GM12875 (cell line): Measurements from ENCODE around the gene BPIFB6.

Experiments
- H3K4me3 ChIP-seq: one replicate; pipeline ENCODE4 v1.5.1; 2011; ENCODE audit warnings: low read depth, low read length, control low read depth
- TF ChIP-seq, protein P1 (sequence below): IDR thresholded peaks from 2 replicates; pipeline ENCODE4 v1.5.1; 2011; ENCODE audit warnings: low read depth, mild to moderate bottlenecking, control low read depth, inconsistent platforms, low read length, moderate library complexity, borderline replicate concordance; ENCODE audit not compliant: insufficient read depth

Gene BPIFB6

GRCh38 chr20:33002087-33002808 is 29.2 kb upstream of the BPIFB6 start:
- no peak overlapping the region for H3K4me3 ChIP-seq
- TF ChIP-seq, protein P1, sequence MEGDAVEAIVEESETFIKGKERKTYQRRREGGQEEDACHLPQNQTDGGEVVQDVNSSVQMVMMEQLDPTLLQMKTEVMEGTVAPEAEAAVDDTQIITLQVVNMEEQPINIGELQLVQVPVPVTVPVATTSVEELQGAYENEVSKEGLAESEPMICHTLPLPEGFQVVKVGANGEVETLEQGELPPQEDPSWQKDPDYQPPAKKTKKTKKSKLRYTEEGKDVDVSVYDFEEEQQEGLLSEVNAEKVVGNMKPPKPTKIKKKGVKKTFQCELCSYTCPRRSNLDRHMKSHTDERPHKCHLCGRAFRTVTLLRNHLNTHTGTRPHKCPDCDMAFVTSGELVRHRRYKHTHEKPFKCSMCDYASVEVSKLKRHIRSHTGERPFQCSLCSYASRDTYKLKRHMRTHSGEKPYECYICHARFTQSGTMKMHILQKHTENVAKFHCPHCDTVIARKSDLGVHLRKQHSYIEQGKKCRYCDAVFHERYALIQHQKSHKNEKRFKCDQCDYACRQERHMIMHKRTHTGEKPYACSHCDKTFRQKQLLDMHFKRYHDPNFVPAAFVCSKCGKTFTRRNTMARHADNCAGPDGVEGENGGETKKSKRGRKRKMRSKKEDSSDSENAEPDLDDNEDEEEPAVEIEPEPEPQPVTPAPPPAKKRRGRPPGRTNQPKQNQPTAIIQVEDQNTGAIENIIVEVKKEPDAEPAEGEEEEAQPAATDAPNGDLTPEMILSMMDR: no peak

- TF ChIP-seq, protein P1: no peak
- no peak within 1 kb of the TSS for H3K4me3 ChIP-seq
These were observed 27.2 kb upstream of the BPIFB6 start, which contains the start of gene SUN5 for GRCh38 chr20:33004141-33004751. Gene SUN5, minus strand, starts transcription at chr20:33004433. Its CDS starts 93 bp downstream, at chr20:33004340.

- TF ChIP-seq, protein P1: peak; percentile 53
- no peak overlapping the region for H3K4me3 ChIP-seq
These were observed 26.3 kb upstream of the BPIFB6 start for GRCh38 chr20:33005132-33005566.

DNA sequence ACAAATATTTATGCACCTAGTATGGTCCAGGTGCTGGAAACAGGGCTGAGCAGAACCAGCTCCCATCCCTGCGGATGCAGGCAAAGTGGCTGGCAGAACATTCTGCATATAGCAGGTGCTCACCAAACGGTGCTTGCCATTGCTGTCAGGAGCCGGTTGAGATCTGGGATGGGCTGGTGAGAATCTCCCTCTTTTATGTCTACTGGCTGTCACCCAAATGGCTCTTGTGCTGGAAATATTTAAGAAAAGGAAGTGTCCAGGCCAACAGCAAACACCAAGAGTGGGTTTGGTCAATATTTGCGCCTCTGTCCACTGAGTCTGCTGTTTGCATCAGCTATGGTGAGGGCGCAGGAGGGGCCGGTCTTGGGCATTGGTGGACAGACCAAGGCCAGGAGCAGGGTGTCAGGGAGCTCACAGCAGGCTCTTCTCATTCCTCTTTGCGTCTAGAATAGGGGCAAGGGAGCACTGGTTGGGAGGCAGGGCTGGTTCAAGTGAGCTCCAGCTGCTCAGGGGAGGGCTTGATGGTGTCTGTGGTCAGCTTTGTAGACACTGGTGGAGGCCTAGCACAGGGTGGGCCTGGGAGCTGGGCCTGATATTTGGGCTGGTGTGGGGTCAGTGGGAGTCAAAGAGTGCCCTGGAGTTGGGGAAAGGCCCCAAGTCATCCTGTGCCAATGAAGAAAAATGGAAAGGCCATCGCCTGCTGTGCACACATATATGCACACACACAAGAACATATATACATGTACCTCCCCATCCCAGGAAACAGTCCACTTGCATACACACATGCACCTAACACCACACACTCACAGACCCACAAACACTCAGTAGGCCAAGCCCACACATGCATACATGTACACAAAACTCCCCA is 25.3 kb upstream of the BPIFB6 start:
- H3K4me3 ChIP-seq: no peak overlapping the region
- TF ChIP-seq, protein P1: no peak

DNA sequence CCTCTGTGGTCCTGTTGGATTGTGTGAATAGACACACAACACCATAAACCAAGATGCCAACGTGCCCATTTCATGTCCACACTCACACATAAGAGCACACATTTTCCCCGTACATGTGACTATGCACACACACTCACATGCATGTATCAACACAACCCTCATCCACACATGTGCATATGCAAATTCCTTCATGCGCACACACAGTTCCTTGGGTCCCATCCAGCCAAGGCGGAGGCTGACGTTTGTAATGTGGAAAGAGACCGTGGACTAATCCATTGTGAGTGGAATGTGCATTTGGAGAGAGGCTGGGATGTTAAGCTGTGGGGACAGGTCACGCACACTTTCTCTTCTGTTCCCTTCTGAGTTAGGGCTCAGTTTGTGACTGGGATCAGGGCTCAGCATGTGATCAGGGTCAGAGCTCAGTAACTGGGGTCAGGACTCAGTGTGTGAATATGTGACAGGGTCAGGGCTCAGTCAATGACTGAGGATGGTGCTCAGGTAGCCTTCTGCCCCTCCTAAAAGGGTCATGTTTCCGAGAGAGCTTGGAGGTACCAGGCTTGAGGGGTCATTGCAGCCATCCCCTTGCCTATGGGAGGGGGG is 24.6 kb upstream of the BPIFB6 start:
- H3K4me3 ChIP-seq: no peak overlapping the region
- TF ChIP-seq, protein P1: no peak

DNA sequence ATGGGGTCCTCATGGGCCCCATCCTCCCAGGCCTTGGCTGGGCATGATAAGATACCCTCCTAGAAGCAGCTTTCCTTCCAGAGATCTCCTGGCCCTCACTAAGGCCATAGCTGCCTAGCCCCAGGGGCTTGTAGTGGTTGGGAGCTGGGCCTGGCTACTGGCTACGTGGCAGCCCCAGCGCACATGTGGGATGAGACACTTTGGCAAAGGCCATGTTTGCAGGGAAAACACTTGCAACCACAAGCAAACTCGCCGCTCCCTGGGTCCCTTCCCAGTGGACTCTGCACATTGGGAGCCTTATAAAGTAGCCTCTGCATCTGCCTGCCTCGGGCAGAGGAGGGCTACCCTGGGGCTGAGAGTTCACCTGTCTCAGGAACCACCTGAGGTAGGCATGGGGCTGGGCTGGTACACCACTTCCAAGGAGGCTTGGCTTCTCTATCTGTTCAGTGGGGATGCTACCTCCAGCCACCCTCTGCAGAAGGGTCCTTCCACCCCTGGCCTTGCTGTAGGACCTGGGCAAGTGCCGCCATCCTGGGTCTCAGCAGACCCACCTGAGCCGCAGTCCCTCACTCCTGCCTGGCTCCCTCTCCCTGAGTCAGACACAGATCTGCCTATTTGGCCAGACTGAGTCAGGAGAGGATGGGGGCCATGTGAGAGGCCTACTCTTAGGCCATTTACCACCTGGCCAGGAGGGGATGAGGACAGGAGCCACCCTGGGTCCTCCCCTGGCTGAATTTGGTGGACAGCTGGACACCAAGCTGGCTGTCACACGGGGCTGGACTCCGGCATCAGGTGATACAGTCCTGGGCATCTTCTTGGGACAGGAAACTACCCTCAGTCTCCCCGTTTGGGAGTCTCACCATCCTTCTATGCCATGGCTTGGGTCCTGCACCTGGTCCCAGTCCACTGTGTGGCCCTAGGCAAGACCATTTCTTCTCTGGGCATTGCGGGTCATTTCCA is 23.8 kb upstream of the BPIFB6 start, which contains the start of gene BPIFB2:
Gene BPIFB2, plus strand, starts transcription at position 329 of the 960 bp plus-strand sequence. CDS start 871 bp downstream, outside the sequence.
- TF ChIP-seq, protein P1: no peak
- no peak within 1 kb of the TSS for H3K4me3 ChIP-seq
